OCI-LY1 (cell line): ENCODE results near the gene GSG1.

Experiments
- H2AFZ ChIP-seq: fragments of 200-600 bp; sonication (generic), shearing (Covaris generic); 2 replicates; pipeline ENCODE4 v1.6.0; 2014; ENCODE audit warnings: antibody characterized with exemption, mild to moderate bottlenecking, low read length
- H3F3A ChIP-seq: fragments of 200-600 bp; sonication (generic), shearing (Covaris generic); 2 replicates; pipeline ENCODE4 v1.6.0; 2014; ENCODE audit warnings: mild to moderate bottlenecking, antibody characterized with exemption, low read length, moderate library complexity; ENCODE audit not compliant: insufficient read depth
- H3K27ac ChIP-seq: fragments of 200-600 bp; sonication (generic); 2 replicates; pipeline ENCODE4 v1.5.1; 2014; ENCODE audit warnings: low read length, mixed run types, mild to moderate bottlenecking, low read depth; ENCODE audit not compliant: poor library complexity, severe bottlenecking
- H3K27me3 ChIP-seq: fragments of 200-600 bp; sonication (generic); 2 replicates; pipeline ENCODE4 v1.6.0; 2014; ENCODE audit warnings: antibody characterized with exemption, mild to moderate bottlenecking, low read length, moderate library complexity; ENCODE audit not compliant: insufficient read depth
- H3K36me3 ChIP-seq: fragments of 200-600 bp; sonication (generic); 2 replicates; pipeline ENCODE4 v1.6.1; 2014; ENCODE audit warnings: mild to moderate bottlenecking, antibody characterized with exemption, low read length, moderate library complexity, mixed read lengths; ENCODE audit not compliant: insufficient read depth
- H3K4me1 ChIP-seq: fragments of 200-600 bp; sonication (generic); 2 replicates; pipeline ENCODE4 v1.5.1; 2014; ENCODE audit warnings: mild to moderate bottlenecking, low read length, moderate library complexity; ENCODE audit not compliant: insufficient read depth, severe bottlenecking
- H3K4me2 ChIP-seq: fragments of 200-600 bp; sonication (generic), shearing (Covaris generic); 2 replicates; pipeline ENCODE4 v1.6.1; 2014; ENCODE audit warnings: low read length
- H3K4me3 ChIP-seq: fragments of 200-600 bp; sonication (generic); 2 replicates; pipeline ENCODE4 v1.5.1; 2014; ENCODE audit warnings: low read length, low read depth, mild to moderate bottlenecking, mixed read lengths; ENCODE audit not compliant: poor library complexity, severe bottlenecking
- H3K79me2 ChIP-seq: fragments of 200-600 bp; shearing (Covaris generic); 2 replicates; pipeline ENCODE4 v1.6.1; 2016; ENCODE audit warnings: mixed run types, low read length, mixed read lengths; ENCODE audit not compliant: insufficient read depth
- H3K9ac ChIP-seq: fragments of 200-600 bp; sonication (generic), shearing (Covaris generic); 2 replicates; pipeline ENCODE4 v1.6.1; 2014; ENCODE audit warnings: mild to moderate bottlenecking, low read length, mixed read lengths
- H3K9me2 ChIP-seq: fragments of 200-600 bp; sonication (generic), shearing (Covaris generic); 2 replicates; pipeline ENCODE4 v1.6.1; 2014; ENCODE audit warnings: low read depth, mild to moderate bottlenecking, low read length, mixed read lengths
- H3K9me3 ChIP-seq: fragments of 200-600 bp; shearing (Covaris generic); 2 replicates; pipeline ENCODE4 v1.6.1; 2014; ENCODE audit warnings: low read length, mixed read lengths
- H4K20me1 ChIP-seq: fragments of 200-600 bp; sonication (generic), shearing (Covaris generic); 2 replicates; pipeline ENCODE4 v1.6.0; 2016; ENCODE audit warnings: mild to moderate bottlenecking, low read length; ENCODE audit not compliant: insufficient read depth
- EZH2 ChIP-seq: fragments of 200-600 bp; sonication (generic), shearing (Covaris generic); IDR thresholded peaks from 2 replicates; pipeline ENCODE4 v1.8.0; 2017; ENCODE audit warnings: borderline replicate concordance, mixed run types, mild to moderate bottlenecking, antibody characterized with exemption, low read length, moderate library complexity, mixed read lengths
- TF ChIP-seq, protein P1 (sequence below): fragments of 200-600 bp; sonication (generic), shearing (Covaris generic); IDR thresholded peaks from 2 replicates; pipeline ENCODE4 v1.5.1; 2017; ENCODE audit warnings: mild to moderate bottlenecking, antibody characterized with exemption, low read length, moderate library complexity, mixed read lengths

The GSG1 gene

DNA sequence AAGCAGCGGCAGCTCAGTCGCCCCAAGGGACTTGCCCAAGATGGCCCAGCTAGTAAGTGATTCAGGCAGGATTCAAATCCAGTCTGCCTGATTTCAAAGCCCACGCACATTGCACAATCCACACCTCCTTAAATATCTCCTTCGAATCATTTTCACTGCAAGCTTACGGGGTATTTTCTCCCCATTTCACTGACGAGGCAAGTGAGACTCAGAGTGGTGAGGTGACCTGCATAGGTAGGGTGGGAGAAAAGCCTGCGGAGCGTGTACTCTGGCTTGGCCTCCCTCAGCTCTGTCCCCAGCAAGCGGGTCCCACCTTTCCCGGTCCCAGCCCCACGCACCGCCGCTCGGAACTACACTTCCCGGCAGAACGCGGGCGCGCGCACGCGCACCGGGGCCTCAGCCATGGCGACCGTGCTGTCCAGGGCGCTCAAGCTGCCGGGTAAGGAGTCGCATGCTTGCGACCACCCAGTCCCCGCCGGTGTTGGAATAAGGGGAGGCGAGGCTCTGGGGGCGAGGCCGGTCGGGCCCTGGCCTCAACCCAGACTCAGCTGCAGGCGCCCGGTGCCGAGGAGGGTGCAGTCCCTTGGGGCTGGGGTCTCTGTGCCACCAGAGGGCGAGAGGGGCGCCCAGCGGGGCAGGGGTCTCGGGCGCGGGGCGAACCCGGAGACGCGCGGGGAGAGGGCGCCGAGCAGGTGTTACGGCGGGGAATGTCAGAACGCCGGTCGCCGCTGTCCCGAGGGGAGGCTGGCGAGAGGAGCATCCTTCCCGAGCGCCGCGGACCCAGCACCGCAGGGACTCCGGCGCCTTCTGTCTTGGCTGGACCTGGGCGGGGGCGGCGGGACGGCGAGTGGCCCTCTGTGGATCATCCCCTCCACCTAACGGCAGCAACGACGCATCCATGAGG, 59.2 kb downstream of the GSG1 start, which contains the start of gene FAM234B:
FAM234B (plus strand) TSS at position 380 of the 904 bp plus-strand sequence; CDS start at position 403, 23 bp downstream.
- no peak within 1 kb of the TSS for H3K27ac ChIP-seq
- no peaks in the 10 kb centered on the region for H3K9me3 ChIP-seq
- no peaks in the 10 kb centered on the region for H3K79me2 ChIP-seq
- H3K4me1 ChIP-seq = peaks cover 11% of the 10 kb centered on the region
- no peaks in the 10 kb centered on the region for H3F3A ChIP-seq
- peak within 1 kb of the TSS; percentile 72 for H3K4me3 ChIP-seq
- no peaks in the 10 kb centered on the region for H3K27me3 ChIP-seq
- H4K20me1 ChIP-seq = no peaks in the 10 kb centered on the region
- no peaks in the 10 kb centered on the region for H3K9me2 ChIP-seq
- TF ChIP-seq, protein P1, sequence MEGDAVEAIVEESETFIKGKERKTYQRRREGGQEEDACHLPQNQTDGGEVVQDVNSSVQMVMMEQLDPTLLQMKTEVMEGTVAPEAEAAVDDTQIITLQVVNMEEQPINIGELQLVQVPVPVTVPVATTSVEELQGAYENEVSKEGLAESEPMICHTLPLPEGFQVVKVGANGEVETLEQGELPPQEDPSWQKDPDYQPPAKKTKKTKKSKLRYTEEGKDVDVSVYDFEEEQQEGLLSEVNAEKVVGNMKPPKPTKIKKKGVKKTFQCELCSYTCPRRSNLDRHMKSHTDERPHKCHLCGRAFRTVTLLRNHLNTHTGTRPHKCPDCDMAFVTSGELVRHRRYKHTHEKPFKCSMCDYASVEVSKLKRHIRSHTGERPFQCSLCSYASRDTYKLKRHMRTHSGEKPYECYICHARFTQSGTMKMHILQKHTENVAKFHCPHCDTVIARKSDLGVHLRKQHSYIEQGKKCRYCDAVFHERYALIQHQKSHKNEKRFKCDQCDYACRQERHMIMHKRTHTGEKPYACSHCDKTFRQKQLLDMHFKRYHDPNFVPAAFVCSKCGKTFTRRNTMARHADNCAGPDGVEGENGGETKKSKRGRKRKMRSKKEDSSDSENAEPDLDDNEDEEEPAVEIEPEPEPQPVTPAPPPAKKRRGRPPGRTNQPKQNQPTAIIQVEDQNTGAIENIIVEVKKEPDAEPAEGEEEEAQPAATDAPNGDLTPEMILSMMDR = peak; percentile 27; the same call in 1 of the 2 replicates
- no peak for TF ChIP-seq EZH2
- 0 out of 2 replicates have a peak within 1 kb of the TSS, but pooled peaks have one; percentile 58 for H2AFZ ChIP-seq
- H3K4me2 ChIP-seq = peak within 1 kb of the TSS; percentile 81
- no peaks in the 10 kb centered on the region for H3K36me3 ChIP-seq
- peak within 1 kb of the TSS; percentile 60 for H3K9ac ChIP-seq

- Histone ChIP-seq H2AFZ (no peak overlapping the region), H3K4me3 (no peak overlapping the region)
- TF ChIP-seq, protein P1 = no peak
- TF ChIP-seq EZH2 = no peak
Observed at GRCh38 chr12:13042666-13043230, 60.7 kb downstream of the GSG1 start.

DNA sequence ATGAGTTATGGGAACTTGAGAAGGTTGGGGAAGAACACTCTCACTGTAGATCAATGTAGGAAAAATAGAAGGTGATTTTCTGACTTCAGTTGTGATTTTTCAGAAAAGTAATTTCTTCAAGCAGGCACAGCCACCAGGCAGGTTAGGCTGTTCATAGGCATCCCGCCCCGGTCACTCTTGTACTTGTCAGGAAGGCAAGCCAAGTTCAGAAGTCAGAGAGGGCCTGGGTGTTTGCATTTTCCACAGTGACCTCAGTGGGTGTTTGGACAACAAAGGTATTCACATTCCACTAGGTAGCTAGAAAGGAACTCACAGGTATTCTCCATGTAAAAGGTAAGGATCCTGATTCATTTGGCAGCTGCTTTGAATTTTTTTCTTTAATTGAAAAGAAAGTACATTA, 62.2 kb downstream of the GSG1 start:
- H2AFZ ChIP-seq = no peak overlapping the region
- TF ChIP-seq, protein P1 = no peak
- no peak for TF ChIP-seq EZH2
- H3K4me2 ChIP-seq = no peak overlapping the region
- H3K4me3 ChIP-seq = no peak overlapping the region
- H3K36me3 ChIP-seq = no peaks in the 10 kb centered on the region
- H3K27me3 ChIP-seq = no peaks in the 10 kb centered on the region
- no peaks in the 10 kb centered on the region for H3K9me2 ChIP-seq
- H3K9me3 ChIP-seq = no peaks in the 10 kb centered on the region
- H3K4me1 ChIP-seq = peaks cover 11% of the 10 kb centered on the region
- no peak overlapping the region for H3K27ac ChIP-seq
- no peaks in the 10 kb centered on the region for H3F3A ChIP-seq
- H3K9ac ChIP-seq = no peak overlapping the region
- no peaks in the 10 kb centered on the region for H3K79me2 ChIP-seq
- no peaks in the 10 kb centered on the region for H4K20me1 ChIP-seq

More at GRCh38 chr12:13042666-13043230, 60.7 kb downstream of the GSG1 start:
- Histone ChIP-seq H4K20me1 (no peaks in the 10 kb centered on the region), H3K27me3 (no peaks in the 10 kb centered on the region), H3K9me3 (no peaks in the 10 kb centered on the region), H3K4me1 (peaks cover 11% of the 10 kb centered on the region), H3F3A (no peaks in the 10 kb centered on the region), H3K9ac (no peak overlapping the region), H3K9me2 (no peaks in the 10 kb centered on the region), H3K4me2 (no peak overlapping the region), H3K79me2 (no peaks in the 10 kb centered on the region), H3K36me3 (no peaks in the 10 kb centered on the region), H3K27ac (no peak overlapping the region)
